ENCODE measurements around the gene FKBP8.

GRCh38 chr19:18500376-18500775 is 43.0 kb downstream of the FKBP8 start:
- TF ChIP-seq CTCF (IDR thresholded peaks at IDR 0.05) (no peak), POLR2AphosphoS5 (IDR thresholded peaks at IDR 0.05) (no peak)
